ENCODE measurements around the gene CCDC201.

DNA sequence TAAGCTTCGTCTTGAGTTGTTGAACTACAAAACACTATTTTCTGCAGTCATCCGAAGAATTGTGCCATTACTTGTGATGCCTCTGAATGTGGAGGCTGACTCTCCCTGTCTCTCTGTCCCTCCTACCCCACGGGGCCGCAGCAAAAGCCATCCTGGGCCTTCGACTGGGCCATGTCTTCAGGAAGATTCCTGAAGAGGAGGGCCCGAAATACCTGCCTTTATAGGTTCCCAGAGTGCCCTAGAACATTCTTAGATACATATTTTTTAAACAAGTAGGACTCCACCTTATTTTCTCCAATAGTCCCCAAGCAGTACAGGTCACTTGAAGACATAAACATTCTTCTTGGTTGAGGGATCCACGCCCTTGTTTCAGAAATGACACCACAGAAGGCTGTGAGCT, 40.1 kb upstream of the CCDC201 start:
- TF ChIP-seq, protein P1, sequence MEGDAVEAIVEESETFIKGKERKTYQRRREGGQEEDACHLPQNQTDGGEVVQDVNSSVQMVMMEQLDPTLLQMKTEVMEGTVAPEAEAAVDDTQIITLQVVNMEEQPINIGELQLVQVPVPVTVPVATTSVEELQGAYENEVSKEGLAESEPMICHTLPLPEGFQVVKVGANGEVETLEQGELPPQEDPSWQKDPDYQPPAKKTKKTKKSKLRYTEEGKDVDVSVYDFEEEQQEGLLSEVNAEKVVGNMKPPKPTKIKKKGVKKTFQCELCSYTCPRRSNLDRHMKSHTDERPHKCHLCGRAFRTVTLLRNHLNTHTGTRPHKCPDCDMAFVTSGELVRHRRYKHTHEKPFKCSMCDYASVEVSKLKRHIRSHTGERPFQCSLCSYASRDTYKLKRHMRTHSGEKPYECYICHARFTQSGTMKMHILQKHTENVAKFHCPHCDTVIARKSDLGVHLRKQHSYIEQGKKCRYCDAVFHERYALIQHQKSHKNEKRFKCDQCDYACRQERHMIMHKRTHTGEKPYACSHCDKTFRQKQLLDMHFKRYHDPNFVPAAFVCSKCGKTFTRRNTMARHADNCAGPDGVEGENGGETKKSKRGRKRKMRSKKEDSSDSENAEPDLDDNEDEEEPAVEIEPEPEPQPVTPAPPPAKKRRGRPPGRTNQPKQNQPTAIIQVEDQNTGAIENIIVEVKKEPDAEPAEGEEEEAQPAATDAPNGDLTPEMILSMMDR (IDR thresholded peaks at IDR 0.05; ENCODE audit: insufficient read depth, low read depth, low read length), result no peak
- TF ChIP-seq EZH2 (IDR thresholded peaks at IDR 0.05; ENCODE audit: insufficient read depth, low read length), result no peak

Measured in astrocyte (in vitro differentiated cells and primary cell).